IPS-20b (cell line): Measurements from ENCODE around the gene IZUMO1.
A peak's percentile ranks its signal among the peaks of the same experiment; 100 is the strongest.
"Not testable (repeated sequence)": the region's sequence is repeated elsewhere in the genome, so short reads cannot be mapped to it uniquely, and the experiment has no call there.

ENCODE experiments used
- H3K27ac ChIP-seq: one replicate; pipeline ENCODE4 v1.5.1; 2013; ENCODE audit warnings: low read length
- H3K27me3 ChIP-seq: 2 replicates; pipeline ENCODE4 v1.6.1; 2013; ENCODE audit warnings: mild to moderate bottlenecking, low read length, inconsistent platforms; ENCODE audit not compliant: insufficient read depth
- H3K36me3 ChIP-seq: 2 replicates; pipeline ENCODE4 v1.6.1; 2013; ENCODE audit warnings: low read depth, mild to moderate bottlenecking, inconsistent platforms, low read length, moderate library complexity; ENCODE audit not compliant: insufficient read depth
- H3K4me1 ChIP-seq: 2 replicates; pipeline ENCODE4 v1.6.1; 2013; ENCODE audit warnings: mild to moderate bottlenecking, control low read depth, inconsistent platforms, low read length, moderate library complexity; ENCODE audit not compliant: insufficient read depth
- H3K4me3 ChIP-seq: 2 replicates; pipeline ENCODE4 v1.5.1; 2013; ENCODE audit warnings: mild to moderate bottlenecking, low read length, inconsistent platforms
- H3K9ac ChIP-seq: 2 replicates; pipeline ENCODE4 v1.6.1; 2013; ENCODE audit warnings: low read depth, mild to moderate bottlenecking, inconsistent platforms, low read length, moderate library complexity
- H3K9me3 ChIP-seq: 2 replicates; pipeline ENCODE4 v1.6.1; 2013; ENCODE audit warnings: mild to moderate bottlenecking, low read depth, low read length, inconsistent platforms; ENCODE audit not compliant: insufficient read depth

IZUMO1 gene

DNA sequence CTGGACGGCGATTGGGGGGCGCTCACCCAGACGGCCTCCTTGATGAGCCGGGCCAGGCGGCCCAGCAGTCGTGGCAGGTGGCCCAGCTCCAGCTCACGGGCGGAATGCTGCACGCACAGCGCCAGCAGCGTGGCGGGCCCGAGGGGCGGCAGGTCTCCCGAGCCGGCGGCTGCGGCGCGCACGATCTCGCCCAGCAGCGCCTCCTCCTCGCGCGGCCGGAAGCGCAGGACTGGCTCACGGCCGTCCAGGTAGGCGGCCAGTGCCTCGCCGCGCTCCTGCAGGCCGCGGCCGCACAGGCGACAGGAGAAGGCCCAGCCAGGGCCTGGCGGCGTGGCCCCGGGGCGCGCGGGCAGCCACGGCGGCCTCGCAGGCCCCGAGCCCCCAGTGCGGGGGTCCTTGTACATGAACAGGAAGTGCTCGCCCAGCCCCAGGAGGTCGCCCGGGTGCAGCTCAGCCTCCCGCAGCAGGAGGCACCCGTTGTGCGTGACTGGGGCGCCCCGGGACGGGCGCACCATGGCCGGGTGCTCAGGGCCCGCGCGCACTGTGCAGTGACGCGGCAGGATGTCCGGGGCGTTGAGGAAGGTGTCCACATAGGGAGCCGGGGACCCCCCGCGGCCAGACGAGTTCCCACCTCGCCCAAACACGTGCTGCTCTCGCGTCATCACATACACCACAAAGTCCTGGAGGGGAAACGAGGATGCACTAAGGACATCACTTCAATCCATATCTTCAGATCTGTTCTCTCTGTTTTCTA is 17.6 kb downstream of the IZUMO1 start:
- Histone ChIP-seq H3K9ac (no peak overlapping the region), H3K36me3 (no peaks in the 10 kb centered on the region), H3K4me3 (no peak overlapping the region), H3K9me3 (no peaks in the 10 kb centered on the region), H3K27me3 (no peaks in the 10 kb centered on the region), H3K4me1 (no peaks in the 10 kb centered on the region), H3K27ac (no peak overlapping the region)

DNA sequence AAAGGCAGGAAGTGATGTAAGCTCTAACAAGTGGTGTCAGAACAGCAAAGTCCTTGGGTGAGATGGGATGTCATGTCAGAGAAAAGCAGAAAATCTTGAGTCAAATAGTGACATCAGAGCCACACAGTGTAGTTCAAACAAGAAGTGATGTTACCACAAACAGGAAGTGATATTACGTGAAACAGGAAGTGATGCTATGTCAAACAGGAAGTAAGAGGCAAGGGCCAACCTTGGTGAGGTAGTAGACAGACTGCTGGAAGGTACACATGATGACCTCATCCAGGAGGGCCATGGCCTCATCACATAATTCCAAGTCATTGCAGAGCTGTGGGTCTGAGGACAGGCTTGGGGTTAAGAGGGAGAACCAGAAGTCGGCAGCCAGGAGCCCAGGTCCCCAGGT is 20.2 kb downstream of the IZUMO1 start:
- H3K4me3 ChIP-seq = no peak overlapping the region
- H3K36me3 ChIP-seq = no peaks in the 10 kb centered on the region
- H3K9ac ChIP-seq = no peak overlapping the region
- H3K9me3 ChIP-seq = no peaks in the 10 kb centered on the region
- H3K27ac ChIP-seq = no peak overlapping the region
- no peaks in the 10 kb centered on the region for H3K4me1 ChIP-seq
- no peaks in the 10 kb centered on the region for H3K27me3 ChIP-seq

DNA sequence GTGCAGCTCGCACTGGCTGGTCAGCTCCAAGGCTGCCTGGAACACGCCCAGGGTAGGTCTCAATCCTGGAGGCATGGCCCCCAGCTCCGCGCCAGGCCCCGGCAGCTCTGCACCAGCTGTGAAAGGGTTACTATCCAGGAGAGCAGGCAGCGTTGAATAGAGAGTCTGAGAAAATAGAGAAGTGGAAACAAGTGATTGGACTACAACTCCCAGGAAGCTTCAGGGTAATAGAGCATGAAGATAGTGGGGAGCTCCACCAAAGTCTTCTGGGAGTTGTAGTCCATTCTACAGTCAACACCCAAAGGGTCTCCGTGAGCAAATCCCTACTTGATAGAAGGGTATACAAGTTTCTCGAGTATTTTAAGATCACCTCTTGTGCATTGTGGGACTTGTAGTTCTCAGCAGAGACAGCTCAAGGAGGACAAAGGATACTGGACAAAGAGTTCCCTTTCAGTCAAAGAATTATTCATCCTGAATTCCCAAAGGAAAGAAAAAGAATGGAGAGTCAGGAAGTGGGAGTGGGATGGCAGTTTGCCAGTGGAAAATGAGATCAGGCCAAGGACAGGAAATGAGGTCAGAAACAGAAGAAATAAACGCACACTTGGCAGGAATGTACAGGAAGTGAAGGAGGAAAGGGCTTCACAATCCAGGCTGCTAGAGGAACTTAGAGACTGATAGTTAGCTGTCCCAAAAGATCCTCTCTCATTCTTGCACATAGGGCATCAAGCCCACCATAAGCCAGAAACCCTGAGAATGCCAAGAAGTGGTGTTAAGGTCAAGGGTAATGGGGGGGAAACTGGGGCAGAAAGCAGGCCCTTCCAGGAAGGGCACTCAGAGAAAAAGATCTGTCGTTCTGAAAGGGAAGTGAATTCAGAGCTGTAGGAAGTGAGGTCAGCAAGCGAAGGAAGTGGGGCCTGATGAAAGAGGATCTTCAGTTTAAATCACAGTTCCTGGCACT is 21.6 kb downstream of the IZUMO1 start:
- Histone ChIP-seq H3K27ac (no peak overlapping the region), H3K4me1 (peaks cover 4% of the 10 kb centered on the region; the same call in 1 of the 2 replicates), H3K9me3 (no peaks in the 10 kb centered on the region), H3K4me3 (no peak overlapping the region), H3K9ac (no peak overlapping the region), H3K36me3 (no peaks in the 10 kb centered on the region), H3K27me3 (no peaks in the 10 kb centered on the region)

DNA sequence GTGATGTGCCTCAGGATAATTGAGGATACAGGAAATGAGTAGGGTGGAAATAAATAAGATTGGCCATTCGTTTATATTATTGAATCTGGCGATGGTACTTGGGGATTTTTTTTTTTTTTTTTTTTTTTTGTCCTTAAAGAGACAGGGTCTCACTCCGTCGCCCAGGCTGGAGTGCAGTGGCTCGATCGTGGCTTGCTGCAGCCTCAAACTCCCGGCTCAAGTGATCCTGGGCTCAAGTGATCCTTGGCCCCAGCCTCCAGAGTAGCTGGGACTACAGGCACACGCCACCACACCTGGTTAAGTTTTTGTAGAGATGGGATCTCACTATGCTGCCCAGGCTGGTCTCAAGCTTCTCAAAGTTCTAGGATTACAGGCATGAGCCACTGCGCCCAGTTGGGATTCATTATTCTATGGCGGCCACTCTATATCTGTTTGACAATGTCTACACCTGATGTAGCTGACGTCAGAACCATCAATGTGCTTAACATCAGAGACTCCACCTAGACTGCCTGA is 24.5 kb downstream of the IZUMO1 start:
- H3K9ac ChIP-seq = no peak overlapping the region
- no peaks in the 10 kb centered on the region for H3K36me3 ChIP-seq
- H3K9me3 ChIP-seq = no peaks in the 10 kb centered on the region
- no peak overlapping the region for H3K4me3 ChIP-seq
- H3K27me3 ChIP-seq = no peaks in the 10 kb centered on the region
- peaks cover 10% of the 10 kb centered on the region; the same call in 1 of the 2 replicates for H3K4me1 ChIP-seq
- H3K27ac ChIP-seq = no peak overlapping the region

DNA sequence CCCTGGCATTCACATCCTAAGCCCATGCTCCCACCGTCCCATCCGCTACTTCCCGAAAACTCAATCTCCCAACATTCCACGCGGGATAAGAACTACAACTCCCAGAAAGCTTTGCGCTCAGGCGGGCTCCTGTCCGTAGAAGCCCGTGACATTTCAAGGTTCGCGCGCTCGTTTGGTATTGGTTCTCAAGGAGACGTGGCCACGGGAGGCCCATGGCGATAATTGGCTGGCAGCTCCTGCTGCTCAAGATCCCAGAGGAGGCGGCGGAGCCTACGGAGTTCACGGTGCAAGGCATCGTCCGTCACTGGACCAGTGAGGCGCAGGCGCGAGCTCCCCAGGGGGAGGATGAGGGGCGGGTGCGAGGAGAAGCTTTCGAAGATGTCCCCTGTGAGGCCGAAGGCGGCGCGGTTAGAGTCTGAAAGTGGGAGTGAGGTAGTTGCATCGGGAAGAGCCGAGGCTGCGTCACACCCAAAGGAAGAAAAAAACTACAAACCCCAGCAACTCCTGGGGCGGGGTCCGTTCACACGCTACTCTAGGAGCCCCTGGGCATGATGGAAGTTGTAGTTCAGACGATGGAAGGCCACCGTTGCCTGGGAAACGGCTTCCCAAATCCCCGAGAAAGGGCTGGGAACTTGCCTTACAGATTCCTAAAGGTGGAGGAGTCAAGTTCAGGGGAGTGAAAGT is 26.0 kb downstream of the IZUMO1 start:
- Histone ChIP-seq H3K4me3 (peak overlapping the region; percentile 72), H3K9ac (peak overlapping the region; percentile 74; the same call in 1 of the 2 replicates), H3K36me3 (no peaks in the 10 kb centered on the region), H3K4me1 (peaks cover 16% of the 10 kb centered on the region; the same call in 1 of the 2 replicates), H3K9me3 (no peaks in the 10 kb centered on the region), H3K27me3 (no peaks in the 10 kb centered on the region), H3K27ac (peak overlapping the region; percentile 20)

DNA sequence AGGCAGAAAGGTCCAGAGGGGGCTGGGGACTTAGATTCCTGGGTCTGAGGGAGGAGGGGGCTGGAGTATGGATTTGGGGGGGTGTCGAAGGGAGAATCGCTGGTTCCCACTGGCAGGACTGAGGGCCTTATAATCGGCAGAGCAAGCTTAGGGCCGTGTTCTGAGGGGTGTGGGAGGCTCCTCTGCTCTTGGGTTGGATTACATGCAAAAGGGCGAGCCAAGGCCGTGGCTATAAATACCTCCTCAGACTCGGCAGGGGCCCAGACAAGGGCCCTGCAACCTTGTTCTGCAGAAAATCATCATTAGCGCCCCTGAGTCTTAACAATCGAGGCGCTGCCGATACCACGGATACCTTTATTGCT is 26.5 kb downstream of the IZUMO1 start:
- no peaks in the 10 kb centered on the region for H3K9me3 ChIP-seq
- no peak overlapping the region for H3K9ac ChIP-seq
- peak overlapping the region; percentile 72; the same call in 1 of the 2 replicates for H3K4me3 ChIP-seq
- no peaks in the 10 kb centered on the region for H3K36me3 ChIP-seq
- no peak overlapping the region for H3K27ac ChIP-seq
- H3K4me1 ChIP-seq = peaks cover 16% of the 10 kb centered on the region; the same call in 1 of the 2 replicates
- no peaks in the 10 kb centered on the region for H3K27me3 ChIP-seq

DNA sequence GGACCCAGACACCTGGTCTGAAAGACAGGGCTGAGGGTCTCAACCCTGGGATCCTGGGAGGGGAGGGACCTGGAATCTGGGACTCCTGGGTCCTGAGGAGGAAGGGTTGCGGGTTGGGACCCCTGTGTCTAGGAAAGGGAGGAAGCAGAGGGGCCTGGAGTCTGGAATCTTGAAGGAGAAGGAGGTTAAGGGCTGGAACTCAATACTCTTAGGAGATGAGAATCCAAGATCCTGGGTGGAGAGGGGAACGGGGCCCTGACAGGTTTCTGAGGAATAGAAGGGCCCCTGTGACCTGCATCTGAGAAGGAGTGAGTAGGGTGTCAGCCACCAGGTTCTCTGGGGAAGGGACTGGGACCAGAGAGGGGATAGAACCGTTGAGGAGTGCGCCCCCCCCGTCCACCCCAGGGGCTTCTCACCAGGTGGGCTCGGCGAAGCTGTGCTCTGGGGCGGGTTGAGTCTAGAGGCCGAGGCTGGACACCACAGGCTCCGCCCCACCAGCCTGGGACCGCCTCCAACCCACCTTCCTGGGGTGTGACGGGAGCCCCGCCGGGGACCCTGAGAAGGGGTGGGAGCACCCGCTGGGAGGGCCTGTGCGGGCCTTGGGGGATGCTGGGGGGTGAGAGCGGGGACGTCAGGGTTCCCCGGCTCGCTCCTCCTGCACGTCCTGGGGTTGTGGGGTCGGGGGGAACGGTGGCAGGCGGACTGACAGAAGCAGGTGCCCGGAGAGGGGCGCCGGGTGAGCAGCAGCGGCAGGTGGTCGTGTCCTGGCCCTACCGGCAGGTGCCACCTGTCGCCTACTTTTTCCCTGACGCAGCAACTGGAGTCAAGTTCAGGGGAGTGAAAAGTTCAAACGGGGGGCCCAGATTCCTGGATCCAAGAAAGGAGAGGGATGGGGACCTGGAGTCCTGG is 27.2 kb downstream of the IZUMO1 start, which contains the start of gene MAMSTR:
Gene MAMSTR (minus strand): TSS at position 463 of the 909 bp plus-strand sequence. CDS start 694 bp downstream, outside the sequence.
- Histone ChIP-seq H3K27me3 (no peaks in the 10 kb centered on the region), H3K27ac (no peak within 1 kb of the TSS), H3K4me3 (peak within 1 kb of the TSS; percentile 72; the same call in 1 of the 2 replicates), H3K9ac (no peak within 1 kb of the TSS), H3K4me1 (peaks cover 20% of the 10 kb centered on the region; the same call in 1 of the 2 replicates), H3K9me3 (no peaks in the 10 kb centered on the region), H3K36me3 (no peaks in the 10 kb centered on the region)

DNA sequence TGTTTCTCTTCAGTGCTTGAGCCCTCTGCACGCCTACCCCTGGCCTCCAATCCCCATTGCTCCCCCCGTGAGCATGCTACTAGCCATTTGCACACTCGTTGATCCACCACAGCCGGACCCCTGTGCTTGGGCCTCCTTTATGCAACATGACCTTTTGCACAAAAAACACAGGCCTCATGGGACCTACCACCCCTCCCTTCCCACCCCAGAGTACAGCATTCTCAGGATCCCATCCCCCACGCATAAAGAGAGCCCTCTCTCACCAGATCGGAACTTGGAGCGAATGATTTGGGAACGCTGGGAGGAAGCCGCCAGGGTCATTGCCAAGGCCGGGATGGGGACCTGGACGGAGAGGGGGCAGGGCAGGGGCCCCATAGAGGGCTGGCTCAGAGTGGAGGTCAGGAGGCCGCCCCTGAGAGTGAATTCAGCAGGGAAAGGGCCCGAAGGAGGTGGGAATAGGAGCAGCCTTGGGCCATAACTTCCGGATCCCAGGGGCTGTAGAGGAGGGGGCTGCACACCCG is 27.9 kb downstream of the IZUMO1 start:
- Histone ChIP-seq H3K27ac (no peak overlapping the region), H3K27me3 (no peaks in the 10 kb centered on the region), H3K9me3 (no peaks in the 10 kb centered on the region), H3K4me3 (no peak overlapping the region), H3K9ac (no peak overlapping the region), H3K36me3 (no peaks in the 10 kb centered on the region), H3K4me1 (peaks cover 20% of the 10 kb centered on the region; the same call in 1 of the 2 replicates)

DNA sequence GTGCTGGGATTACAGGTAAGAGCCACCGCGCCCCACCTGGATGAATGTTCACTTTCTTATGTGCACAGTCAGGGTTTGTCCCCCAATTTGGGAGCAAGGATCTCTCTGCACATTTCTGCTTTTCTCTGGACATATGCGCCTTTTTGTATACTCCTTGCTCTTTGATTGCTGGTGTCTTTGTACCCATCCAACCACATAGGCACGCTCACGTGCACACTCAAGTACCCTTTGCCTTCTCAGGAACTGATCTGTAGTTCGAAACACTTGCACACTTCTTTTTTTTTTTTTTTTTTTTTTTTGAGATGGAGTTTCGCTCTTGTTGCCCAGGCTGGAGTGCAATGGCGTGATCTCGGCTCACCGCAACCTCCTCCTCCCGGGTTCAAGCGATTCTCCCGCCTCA is 28.6 kb downstream of the IZUMO1 start:
- H3K36me3 ChIP-seq, H3K27ac ChIP-seq, H3K4me3 ChIP-seq, H3K27me3 ChIP-seq, H3K9me3 ChIP-seq, H3K9ac ChIP-seq: not testable (repeated sequence)
- peaks cover 20% of the 10 kb centered on the region; the same call in 1 of the 2 replicates for H3K4me1 ChIP-seq

DNA sequence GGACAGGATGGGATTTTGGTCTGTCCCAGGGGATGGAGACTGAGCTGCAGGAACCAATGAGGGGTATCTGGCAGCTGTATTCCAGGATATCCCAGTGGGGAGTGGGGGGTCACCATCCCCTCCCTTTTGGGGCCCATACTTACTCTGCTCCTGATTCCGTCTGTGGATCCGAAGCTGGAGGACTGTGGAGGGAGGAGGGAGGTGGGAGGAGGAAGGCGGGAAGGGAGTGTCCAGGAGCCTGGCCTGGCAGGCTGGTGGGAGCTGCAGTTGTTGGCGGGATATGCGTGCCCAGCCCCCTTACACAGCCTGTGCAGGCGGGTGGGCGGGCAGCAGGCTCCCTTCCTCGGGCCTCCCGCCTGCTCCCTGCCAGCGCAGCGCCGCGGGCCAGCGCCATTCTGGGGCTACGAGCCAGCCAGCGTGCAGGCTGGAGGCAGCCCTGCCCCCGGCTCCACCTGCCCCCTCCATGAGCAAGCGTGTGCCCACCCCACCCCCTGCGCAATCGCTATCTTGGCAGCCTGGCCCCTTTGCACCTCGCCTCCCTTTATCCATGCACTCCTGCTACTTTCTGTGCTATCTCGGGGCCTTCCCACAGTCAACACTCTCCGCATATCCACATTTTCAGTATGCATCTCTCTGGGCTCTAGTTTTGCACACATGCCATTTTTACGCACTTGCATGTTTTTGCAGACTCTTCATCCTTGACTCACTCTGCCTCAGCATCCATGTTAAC is 30.0 kb downstream of the IZUMO1 start:
- Histone ChIP-seq H3K27me3 (no peaks in the 10 kb centered on the region), H3K9ac (peak overlapping the region; percentile 47; the same call in 1 of the 2 replicates), H3K9me3 (no peaks in the 10 kb centered on the region), H3K4me3 (peak overlapping the region; percentile 45), H3K27ac (no peak overlapping the region), H3K36me3 (no peaks in the 10 kb centered on the region), H3K4me1 (peaks cover 23% of the 10 kb centered on the region; the same call in 1 of the 2 replicates)
